ENCODE data around the gene FTCD. TPM values are rescaled to one million over a fixed set of nuclear protein-coding genes. Genes with fewer than 3 reads are reported as not detected.

Gene FTCD
- total and polyA plus RNA-seq, 9 of the 15 experiments (the other 6 are each of a cell fraction or from before 2014, with no cell fraction given), result 0.11 to 1.6 (median 0.67) TPM; not detected in 5

DNA sequence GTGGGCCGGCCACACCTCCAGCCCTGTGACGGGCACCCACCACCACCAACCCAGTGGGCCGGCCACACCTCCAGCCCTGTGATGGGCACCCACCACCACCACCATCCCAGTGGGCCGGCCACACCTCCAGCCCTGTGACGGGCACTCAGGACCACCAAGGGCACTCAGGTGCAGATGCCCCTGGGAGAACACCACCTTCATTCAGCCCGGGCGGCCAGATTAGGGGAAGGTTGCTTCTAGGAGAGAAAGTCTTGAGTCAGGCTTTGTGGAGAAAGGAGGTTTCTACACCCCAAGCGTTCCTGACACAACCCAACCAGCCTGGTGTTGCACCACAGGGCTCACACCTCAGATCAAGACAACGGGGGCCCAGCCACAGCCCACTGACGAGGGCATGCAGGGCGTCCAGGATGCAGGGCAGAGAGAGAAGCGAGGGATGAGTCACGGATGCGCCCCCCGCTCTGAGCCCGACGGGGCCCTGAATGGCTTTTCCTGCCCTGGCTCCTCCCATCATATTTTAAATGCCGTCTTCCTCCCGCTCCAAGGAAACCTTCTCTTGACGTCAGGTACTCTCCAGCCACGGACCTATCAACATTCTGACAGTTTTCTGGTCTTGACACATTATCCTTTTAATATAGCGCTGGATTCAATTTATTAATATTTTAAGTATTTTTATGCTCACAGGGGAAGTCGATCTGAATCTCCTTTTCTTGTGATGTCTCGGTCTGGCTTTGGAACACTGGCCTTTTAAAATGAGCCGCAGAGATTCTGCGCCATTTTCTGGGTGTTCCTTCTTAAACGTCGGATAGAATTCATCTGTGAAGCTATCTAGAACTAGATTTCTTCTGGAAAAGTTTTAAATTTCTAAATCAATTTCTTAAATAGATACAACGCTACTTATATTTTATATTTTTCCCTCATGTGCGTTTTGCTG lies 29.5 kb upstream of the FTCD start (continued):
- TF ChIP-seq, protein P1, sequence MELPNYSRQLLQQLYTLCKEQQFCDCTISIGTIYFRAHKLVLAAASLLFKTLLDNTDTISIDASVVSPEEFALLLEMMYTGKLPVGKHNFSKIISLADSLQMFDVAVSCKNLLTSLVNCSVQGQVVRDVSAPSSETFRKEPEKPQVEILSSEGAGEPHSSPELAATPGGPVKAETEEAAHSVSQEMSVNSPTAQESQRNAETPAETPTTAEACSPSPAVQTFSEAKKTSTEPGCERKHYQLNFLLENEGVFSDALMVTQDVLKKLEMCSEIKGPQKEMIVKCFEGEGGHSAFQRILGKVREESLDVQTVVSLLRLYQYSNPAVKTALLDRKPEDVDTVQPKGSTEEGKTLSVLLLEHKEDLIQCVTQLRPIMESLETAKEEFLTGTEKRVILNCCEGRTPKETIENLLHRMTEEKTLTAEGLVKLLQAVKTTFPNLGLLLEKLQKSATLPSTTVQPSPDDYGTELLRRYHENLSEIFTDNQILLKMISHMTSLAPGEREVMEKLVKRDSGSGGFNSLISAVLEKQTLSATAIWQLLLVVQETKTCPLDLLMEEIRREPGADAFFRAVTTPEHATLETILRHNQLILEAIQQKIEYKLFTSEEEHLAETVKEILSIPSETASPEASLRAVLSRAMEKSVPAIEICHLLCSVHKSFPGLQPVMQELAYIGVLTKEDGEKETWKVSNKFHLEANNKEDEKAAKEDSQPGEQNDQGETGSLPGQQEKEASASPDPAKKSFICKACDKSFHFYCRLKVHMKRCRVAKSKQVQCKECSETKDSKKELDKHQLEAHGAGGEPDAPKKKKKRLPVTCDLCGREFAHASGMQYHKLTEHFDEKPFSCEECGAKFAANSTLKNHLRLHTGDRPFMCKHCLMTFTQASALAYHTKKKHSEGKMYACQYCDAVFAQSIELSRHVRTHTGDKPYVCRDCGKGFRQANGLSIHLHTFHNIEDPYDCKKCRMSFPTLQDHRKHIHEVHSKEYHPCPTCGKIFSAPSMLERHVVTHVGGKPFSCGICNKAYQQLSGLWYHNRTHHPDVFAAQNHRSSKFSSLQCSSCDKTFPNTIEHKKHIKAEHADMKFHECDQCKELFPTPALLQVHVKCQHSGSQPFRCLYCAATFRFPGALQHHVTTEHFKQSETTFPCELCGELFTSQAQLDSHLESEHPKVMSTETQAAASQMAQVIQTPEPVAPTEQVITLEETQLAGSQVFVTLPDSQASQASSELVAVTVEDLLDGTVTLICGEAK (IDR thresholded peaks at IDR 0.05), result peak; percentile 19; the same call in 1 of the 2 replicates
- TF ChIP-seq, protein P1 (CRISPR knock-in tag; IDR thresholded peaks at IDR 0.05), result no peak
- TF ChIP-seq BRF1 (IDR thresholded peaks at IDR 0.05; ENCODE audit: borderline replicate concordance, extremely low read depth, insufficient read length) (no peak), ZNF184 (CRISPR knock-in tag; IDR thresholded peaks at IDR 0.05) (no peak), EHMT2 (IDR thresholded peaks at IDR 0.05) (no peak), ETV5 (CRISPR knock-in tag; IDR thresholded peaks at IDR 0.05; ENCODE audit: low read depth) (no peak), RAD51 (IDR thresholded peaks at IDR 0.05; ENCODE audit: borderline replicate concordance, low read depth) (no peak), NR2C2 (CRISPR knock-in tag; IDR thresholded peaks at IDR 0.05) (no peak), NR2C2 (tag; IDR thresholded peaks at IDR 0.05) (no peak), ZFP1 (CRISPR knock-in tag; IDR thresholded peaks at IDR 0.05) (no peak), FIP1L1 (IDR thresholded peaks at IDR 0.05; ENCODE audit: low read depth, low read length, poor library complexity, severe bottlenecking) (no peak), ZNF586 (CRISPR knock-in tag; conservative IDR thresholded peaks at IDR 0.05) (no peak), NFIX (CRISPR knock-in tag; IDR thresholded peaks at IDR 0.05; ENCODE audit: low read depth) (no peak), ZNF764 (CRISPR knock-in tag; IDR thresholded peaks at IDR 0.05; ENCODE audit: low read depth) (no peak)
- TF ChIP-seq, protein P2, sequence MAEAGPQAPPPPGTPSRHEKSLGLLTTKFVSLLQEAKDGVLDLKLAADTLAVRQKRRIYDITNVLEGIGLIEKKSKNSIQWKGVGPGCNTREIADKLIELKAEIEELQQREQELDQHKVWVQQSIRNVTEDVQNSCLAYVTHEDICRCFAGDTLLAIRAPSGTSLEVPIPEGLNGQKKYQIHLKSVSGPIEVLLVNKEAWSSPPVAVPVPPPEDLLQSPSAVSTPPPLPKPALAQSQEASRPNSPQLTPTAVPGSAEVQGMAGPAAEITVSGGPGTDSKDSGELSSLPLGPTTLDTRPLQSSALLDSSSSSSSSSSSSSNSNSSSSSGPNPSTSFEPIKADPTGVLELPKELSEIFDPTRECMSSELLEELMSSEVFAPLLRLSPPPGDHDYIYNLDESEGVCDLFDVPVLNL (CRISPR knock-in tag; IDR thresholded peaks at IDR 0.05; ENCODE audit: low read depth), result peak; percentile 80; the same call in 1 of the 2 replicates
- TF ChIP-seq, protein P3, sequence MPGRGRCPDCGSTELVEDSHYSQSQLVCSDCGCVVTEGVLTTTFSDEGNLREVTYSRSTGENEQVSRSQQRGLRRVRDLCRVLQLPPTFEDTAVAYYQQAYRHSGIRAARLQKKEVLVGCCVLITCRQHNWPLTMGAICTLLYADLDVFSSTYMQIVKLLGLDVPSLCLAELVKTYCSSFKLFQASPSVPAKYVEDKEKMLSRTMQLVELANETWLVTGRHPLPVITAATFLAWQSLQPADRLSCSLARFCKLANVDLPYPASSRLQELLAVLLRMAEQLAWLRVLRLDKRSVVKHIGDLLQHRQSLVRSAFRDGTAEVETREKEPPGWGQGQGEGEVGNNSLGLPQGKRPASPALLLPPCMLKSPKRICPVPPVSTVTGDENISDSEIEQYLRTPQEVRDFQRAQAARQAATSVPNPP (IDR thresholded peaks at IDR 0.05; ENCODE audit: borderline replicate concordance, insufficient read depth, insufficient read length), result no peak
